Activated CD4-positive, alpha-beta memory T cell treated with anti-CD3 and anti-CD28 coated beads for 36 hours (primary cell): ENCODE results near the gene TENT4B. TPM values are rescaled to one million over a fixed set of nuclear protein-coding genes. Genes with fewer than 3 reads are reported as not detected.

Experiments
- CTCF ChIA-PET: fragments of 350-600 bp; sonication (Branson Sonifier 250); formaldehyde crosslinking; loops from one replicate; lab custom pipeline; 2021; ENCODE audit warnings: antibody characterized with exemption, inconsistent platforms; lab: Charles Lee
- POLR2A ChIA-PET: fragments of 350-600 bp; sonication (Branson Sonifier 250); formaldehyde crosslinking; loops from one replicate; lab custom pipeline; 2021; ENCODE audit warnings: antibody characterized with exemption; lab: Charles Lee
- DNase-seq: peaks from one replicate; pipeline ENCODE4 v3.0.0-alpha.2; 2020
- H3K27ac Mint-ChIP-seq: one replicate; pipeline ENCODE4 v1.8.0; 2021; ENCODE audit warnings: mixed read lengths
- H3K27me3 Mint-ChIP-seq: one replicate; pipeline ENCODE4 v1.8.0; 2021; ENCODE audit warnings: mixed read lengths
- H3K36me3 Mint-ChIP-seq: one replicate; pipeline ENCODE4 v1.8.0; 2021; ENCODE audit warnings: mixed read lengths
- H3K4me1 Mint-ChIP-seq: one replicate; pipeline ENCODE4 v1.8.0; 2021; ENCODE audit warnings: low read depth, mixed read lengths
- H3K4me3 Mint-ChIP-seq: one replicate; pipeline ENCODE4 v1.8.0; 2021; ENCODE audit warnings: mild to moderate bottlenecking, mixed read lengths
- H3K9me3 Mint-ChIP-seq: one replicate; pipeline ENCODE4 v1.8.0; 2021; ENCODE audit warnings: mixed read lengths
- intact Hi-C: fragments of 100-400 bp; cut with micrococcal nuclease; formaldehyde crosslinking; loops from one replicate; pipeline ENCODE4 v1.15.1; 2023
- total RNA-seq, 2 experiments: library from RNA; stranded (reverse); gene quantifications; one replicate each; pipeline ENCODE4 v1.2.3, GENCODE V29; 2021

The TENT4B gene
- total RNA-seq, 2 experiments from 2014 or later = 14.4 to 14.8 TPM

DNA sequence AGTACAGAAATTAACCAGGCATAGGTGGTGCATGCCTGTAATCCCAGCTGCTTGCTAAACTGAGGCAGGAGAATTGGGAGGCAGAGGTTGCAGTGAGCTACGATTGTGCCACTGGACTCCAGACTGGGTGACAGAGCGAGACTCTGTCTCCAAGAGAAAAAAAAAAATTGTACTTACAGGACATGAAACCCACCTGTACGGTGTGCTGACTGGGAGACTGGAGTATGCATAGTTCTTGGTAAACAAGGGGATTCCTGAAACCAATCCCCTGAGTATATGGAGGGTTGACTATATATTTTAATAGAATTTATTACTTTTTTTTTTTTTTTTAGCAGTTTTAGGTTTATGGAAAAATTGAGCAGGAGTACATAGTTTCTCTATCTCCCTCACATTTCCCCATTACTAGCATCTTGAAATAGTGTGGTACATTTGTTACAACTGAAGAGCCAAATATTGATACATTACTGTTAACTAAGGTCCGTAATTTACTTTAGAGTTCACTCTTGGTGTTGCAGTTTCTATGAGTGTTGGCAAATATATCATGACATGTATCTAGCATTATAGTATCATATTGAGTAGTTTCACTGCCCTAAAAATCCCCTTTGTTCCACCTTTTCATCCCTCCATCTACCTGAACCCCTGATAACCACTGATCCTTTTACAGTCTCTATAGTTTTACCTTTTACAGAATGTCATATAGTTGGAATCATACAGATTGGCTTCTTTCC, 19.3 kb downstream of the TENT4B start:
- peaks cover 56% of the 10 kb centered on the region for H3K4me1 Mint-ChIP-seq
- POLR2A ChIA-PET = no interaction called here
- H3K36me3 Mint-ChIP-seq = no peaks in the 10 kb centered on the region
- H3K27me3 Mint-ChIP-seq = no peaks in the 10 kb centered on the region
- no peak overlapping the region for H3K27ac Mint-ChIP-seq
- CTCF ChIA-PET = interaction anchor here (1.2 kb wide), 1 partner anchor 148 kb away, joined by 3 read pairs; the partner anchor contains the start of gene CNEP1R1
- no peak overlapping the region for H3K4me3 Mint-ChIP-seq
- no peak for DNase-seq
- no peaks in the 10 kb centered on the region for H3K9me3 Mint-ChIP-seq
- intact Hi-C loops = loop anchor here (2.0 to 5.0 kb wide), 2 partner anchors 18 to 50 kb away; no protein-coding TSS in a partner anchor

DNA sequence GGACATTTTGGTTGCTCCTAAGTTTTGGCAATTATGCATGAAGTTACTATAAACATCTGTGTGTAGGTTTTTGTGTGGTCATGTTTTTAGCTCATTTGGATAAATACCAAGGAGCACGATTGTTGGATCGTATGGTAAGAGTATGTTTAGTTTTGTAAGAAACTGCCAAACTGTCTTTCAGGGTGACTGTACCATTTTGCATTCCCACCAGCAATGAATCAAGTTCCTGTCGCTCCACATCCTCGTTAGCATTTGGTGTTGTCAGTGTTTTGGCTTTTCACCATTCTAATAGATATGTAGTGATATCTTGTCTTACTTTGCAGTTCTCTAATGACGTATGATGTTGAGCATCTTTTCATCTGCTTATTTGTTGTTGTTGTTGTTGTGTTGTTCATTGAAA, 20.2 kb downstream of the TENT4B start:
- DNase-seq = no peak
- CTCF ChIA-PET = interaction anchor here (1.2 kb wide), 1 partner anchor 149 kb away, joined by 3 read pairs; the partner anchor contains the start of gene CNEP1R1
- no peak overlapping the region for H3K27ac Mint-ChIP-seq
- no peaks in the 10 kb centered on the region for H3K27me3 Mint-ChIP-seq
- POLR2A ChIA-PET = no interaction called here
- intact Hi-C loops = loop anchor here (2.0 to 5.0 kb wide), 2 partner anchors 19 to 51 kb away; no protein-coding TSS in a partner anchor
- H3K9me3 Mint-ChIP-seq = no peaks in the 10 kb centered on the region
- H3K4me1 Mint-ChIP-seq = peaks cover 60% of the 10 kb centered on the region
- H3K4me3 Mint-ChIP-seq = no peak overlapping the region
- H3K36me3 Mint-ChIP-seq = no peaks in the 10 kb centered on the region

DNA sequence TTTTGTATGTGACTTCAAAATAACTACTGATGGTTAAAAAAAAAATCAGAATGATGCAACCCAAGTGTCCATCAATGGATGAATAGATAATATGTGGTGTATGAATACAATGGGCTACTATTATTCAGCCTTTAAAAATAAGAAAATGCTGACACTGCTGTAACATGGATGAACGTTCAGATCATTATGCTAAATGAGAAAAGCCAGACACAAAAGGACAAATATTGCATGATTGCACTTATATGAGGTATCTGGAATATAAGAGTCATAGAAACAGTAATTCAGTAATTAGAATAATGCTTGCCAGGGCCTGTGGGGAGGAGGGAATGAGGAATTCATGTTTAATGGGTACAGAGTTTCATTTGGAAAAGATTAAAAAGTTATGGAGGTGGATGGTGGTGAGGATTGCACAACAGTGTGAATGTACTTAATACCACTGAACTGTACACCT, 25.4 kb downstream of the TENT4B start:
- H3K9me3 Mint-ChIP-seq = no peaks in the 10 kb centered on the region
- peaks cover 38% of the 10 kb centered on the region for H3K4me1 Mint-ChIP-seq
- no peak overlapping the region for H3K27ac Mint-ChIP-seq
- intact Hi-C loops = no loop called here
- ChIA-PET POLR2A (no interaction called here), CTCF (no interaction called here)
- no peak overlapping the region for H3K4me3 Mint-ChIP-seq
- no peaks in the 10 kb centered on the region for H3K27me3 Mint-ChIP-seq
- no peak for DNase-seq
- H3K36me3 Mint-ChIP-seq = no peaks in the 10 kb centered on the region

DNA sequence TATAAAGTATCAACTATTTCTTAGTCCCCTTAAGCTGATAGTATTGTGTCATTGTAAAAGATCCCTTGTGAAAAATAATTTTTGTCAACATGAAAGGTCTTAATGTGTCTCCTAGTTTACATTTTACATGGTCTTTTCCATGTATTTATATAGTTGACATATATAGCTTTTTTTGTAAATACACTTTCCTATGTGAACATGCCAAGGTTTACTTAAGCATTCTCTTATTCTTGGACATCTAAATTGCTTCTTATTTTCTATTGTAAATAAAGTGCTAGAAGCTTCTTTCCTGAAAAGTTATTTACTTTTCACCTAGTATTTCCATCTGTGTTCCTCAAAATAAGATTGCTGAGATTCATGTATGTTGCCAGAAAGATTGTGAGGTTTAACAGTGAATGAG, 29.3 kb downstream of the TENT4B start:
- Mint-ChIP-seq H3K27me3 (no peaks in the 10 kb centered on the region), H3K36me3 (no peaks in the 10 kb centered on the region), H3K9me3 (no peaks in the 10 kb centered on the region), H3K4me3 (no peak overlapping the region), H3K4me1 (peaks cover 44% of the 10 kb centered on the region), H3K27ac (no peak overlapping the region)
- no peak for DNase-seq
- ChIA-PET POLR2A (no interaction called here), CTCF (no interaction called here)
- intact Hi-C loops = no loop called here

DNA sequence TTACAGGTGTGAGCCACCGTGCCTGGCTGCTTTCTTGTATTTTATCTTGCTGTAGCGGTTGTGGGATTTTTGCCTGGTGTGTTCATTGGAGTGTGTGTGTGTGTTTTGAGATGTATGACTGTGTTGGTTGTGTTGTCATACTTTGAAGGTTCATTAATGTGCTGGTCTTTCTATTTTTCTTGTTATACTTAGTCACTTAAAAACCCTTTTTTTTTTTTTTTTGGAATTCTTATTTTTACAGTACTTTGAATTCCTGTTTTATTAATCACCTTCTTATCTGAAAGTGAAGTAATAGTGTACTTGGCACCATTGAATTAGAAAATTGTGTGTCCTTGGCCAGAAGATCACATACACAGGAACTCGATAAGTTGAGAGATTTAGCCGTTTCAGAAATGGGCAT, 30.2 kb downstream of the TENT4B start:
- Mint-ChIP-seq H3K4me3 (no peak overlapping the region), H3K4me1 (peaks cover 41% of the 10 kb centered on the region), H3K27me3 (no peaks in the 10 kb centered on the region), H3K27ac (no peak overlapping the region), H3K9me3 (no peaks in the 10 kb centered on the region), H3K36me3 (no peaks in the 10 kb centered on the region)
- DNase-seq = no peak
- ChIA-PET POLR2A (no interaction called here), CTCF (no interaction called here)
- intact Hi-C loops = no loop called here

DNA sequence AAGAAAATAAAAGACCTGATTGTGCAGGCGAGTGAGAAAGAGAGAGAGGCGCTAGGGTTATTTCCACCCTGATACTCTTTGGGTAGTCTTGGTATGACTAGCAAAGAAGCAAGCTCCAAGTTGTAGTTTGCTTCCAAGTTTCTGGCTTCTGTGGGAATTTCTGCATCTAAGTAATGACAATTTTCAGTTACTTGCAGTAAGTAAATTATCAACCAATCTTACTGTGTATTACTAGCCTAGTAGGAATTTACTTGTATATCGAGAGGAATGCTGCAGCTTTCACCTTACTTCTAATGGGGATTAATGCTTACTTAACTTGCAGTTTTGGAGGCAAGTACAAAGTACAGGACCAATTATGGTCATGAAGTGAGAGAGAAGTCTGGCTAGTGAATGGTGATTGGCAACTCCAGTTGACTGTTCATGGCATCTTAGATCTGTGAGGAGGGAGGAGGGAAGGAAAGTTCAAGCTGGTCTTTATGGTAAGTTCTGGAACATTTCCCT, 31.9 kb downstream of the TENT4B start:
- Mint-ChIP-seq H3K4me3 (no peak overlapping the region), H3K27me3 (no peaks in the 10 kb centered on the region), H3K9me3 (no peaks in the 10 kb centered on the region), H3K36me3 (no peaks in the 10 kb centered on the region), H3K27ac (no peak overlapping the region), H3K4me1 (peaks cover 45% of the 10 kb centered on the region)
- intact Hi-C loops = no loop called here
- no peak for DNase-seq
- ChIA-PET POLR2A (no interaction called here), CTCF (interaction anchor here (0.8 kb wide), 1 partner anchor 30 kb away, joined by 3 read pairs; no protein-coding TSS in a partner anchor)

DNA sequence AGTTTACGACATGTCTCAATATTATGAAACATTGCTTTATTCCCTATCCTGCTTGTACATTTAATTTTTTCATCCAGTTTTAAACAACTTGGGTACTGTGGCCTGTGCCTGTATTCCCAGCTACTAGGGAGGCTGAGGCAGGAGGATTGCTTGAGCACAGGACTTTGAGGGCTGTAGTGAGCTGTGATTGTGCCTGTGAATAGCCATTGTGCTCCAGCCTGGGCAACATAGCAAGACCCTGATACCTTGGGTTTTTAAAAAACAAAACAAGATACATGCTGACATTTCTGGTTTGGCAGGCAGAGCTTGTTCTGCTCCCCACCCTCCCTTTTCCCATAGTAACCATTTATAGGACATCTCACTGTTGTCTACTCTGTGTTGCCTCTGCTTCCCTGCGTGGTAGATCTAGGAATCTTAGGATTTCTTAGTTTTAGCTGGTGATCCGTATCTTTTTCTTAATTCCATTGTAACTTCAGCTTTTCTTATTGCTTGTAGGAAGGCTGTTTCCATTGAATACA, 35.6 kb downstream of the TENT4B start:
- Mint-ChIP-seq H3K9me3 (no peaks in the 10 kb centered on the region), H3K27ac (no peak overlapping the region), H3K36me3 (no peaks in the 10 kb centered on the region), H3K27me3 (no peaks in the 10 kb centered on the region), H3K4me3 (no peak overlapping the region), H3K4me1 (peaks cover 49% of the 10 kb centered on the region)
- DNase-seq = no peak
- CTCF ChIA-PET = no interaction called here
- intact Hi-C loops = no loop called here
- POLR2A ChIA-PET = no interaction called here

DNA sequence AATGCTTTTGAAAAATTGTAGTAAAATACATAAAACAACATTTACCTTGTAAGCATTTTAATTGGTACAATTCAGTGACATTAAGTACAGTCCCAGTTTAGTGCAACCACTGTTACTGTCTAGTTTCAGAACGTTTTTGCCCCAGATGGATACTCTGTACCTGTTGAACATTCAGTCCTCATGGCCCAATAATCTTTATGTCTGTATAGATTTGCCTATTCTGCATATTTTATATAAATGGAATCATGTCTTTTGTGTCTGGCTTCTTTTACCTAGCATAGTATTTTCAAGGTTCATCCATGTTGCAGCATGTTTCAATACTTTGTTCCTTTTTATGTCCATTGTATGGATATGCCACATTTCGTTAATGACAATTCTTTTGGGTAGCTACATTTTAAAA, 37.2 kb downstream of the TENT4B start:
- ChIA-PET POLR2A (interaction anchor here (0.7 kb wide), 1 partner anchor 160 kb away, joined by 3 read pairs; no protein-coding TSS in a partner anchor), CTCF (interaction anchor here (1.2 to 1.6 kb wide), 2 partner anchors 9 to 165 kb away, joined by 3 to 4 read pairs; partner anchors contain the start of gene CNEP1R1)
- Mint-ChIP-seq H3K27ac (no peak overlapping the region), H3K4me1 (peaks cover 43% of the 10 kb centered on the region), H3K9me3 (no peaks in the 10 kb centered on the region), H3K36me3 (no peaks in the 10 kb centered on the region), H3K27me3 (no peaks in the 10 kb centered on the region), H3K4me3 (no peak overlapping the region)
- DNase-seq = no peak
- intact Hi-C loops = no loop called here

DNA sequence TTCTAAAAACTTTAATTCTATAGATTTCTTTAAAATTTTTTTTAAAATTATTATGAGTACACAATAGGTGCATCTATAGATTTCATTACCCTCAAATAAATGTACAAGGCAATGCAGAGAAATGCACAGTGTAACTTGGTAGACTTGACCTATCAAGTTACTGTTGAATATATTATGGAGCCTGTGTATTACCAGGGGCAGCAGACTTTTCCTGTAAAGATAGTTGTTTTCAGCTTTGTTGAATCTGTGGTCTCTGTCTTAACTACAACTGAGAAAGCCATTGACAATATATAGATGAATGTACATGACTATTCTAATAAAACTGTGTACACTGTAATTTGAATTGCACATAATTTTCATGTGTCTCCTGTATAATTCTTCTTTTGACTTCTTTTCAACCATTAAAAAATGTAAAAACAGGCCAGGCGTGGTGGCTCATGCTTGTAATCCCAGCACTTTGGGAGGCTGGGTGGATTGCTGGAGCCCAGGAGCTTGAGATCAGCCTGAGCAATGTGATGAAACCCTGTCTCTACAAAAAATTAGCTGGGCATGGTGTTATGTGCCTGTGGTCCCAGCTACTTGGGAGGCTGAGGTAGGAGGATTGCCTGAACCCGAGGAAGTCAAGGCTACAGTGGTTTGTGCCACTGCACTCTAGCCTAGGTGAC, 39.4 kb downstream of the TENT4B start:
- no peak for DNase-seq
- ChIA-PET POLR2A (interaction anchor here (0.6 kb wide), 1 partner anchor 11 kb away, joined by 3 read pairs; no protein-coding TSS in a partner anchor), CTCF (interaction anchor here (0.7 kb wide), 1 partner anchor 51 kb away, joined by 4 read pairs; no protein-coding TSS in a partner anchor)
- H3K4me1 Mint-ChIP-seq = peaks cover 55% of the 10 kb centered on the region
- intact Hi-C loops = no loop called here
- H3K36me3 Mint-ChIP-seq = no peaks in the 10 kb centered on the region
- H3K4me3 Mint-ChIP-seq = no peak overlapping the region
- H3K9me3 Mint-ChIP-seq = no peaks in the 10 kb centered on the region
- no peaks in the 10 kb centered on the region for H3K27me3 Mint-ChIP-seq
- H3K27ac Mint-ChIP-seq = no peak overlapping the region

DNA sequence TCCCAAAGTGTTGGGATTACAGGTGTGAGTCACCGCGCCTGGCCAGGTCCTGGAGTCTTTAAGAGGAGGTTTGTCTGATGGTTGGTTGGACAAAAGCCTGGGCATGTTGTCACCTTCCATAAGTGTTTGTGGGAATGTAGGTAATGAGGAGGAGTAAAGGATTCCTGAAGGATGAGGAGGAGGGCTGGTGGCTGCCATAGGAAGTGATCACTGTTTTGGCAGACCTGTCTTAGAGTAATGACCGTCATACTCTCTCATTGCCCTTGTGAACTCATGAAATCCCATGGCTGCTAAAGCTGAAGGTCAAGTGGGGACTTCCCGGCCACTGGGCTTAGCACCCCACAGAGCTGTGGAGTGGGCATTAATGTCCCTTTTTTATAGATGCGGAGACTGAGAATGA, 40.5 kb downstream of the TENT4B start:
- Mint-ChIP-seq H3K27ac (no peak overlapping the region), H3K36me3 (no peaks in the 10 kb centered on the region), H3K4me1 (peaks cover 51% of the 10 kb centered on the region), H3K9me3 (no peaks in the 10 kb centered on the region), H3K4me3 (no peak overlapping the region), H3K27me3 (no peaks in the 10 kb centered on the region)
- intact Hi-C loops = no loop called here
- POLR2A ChIA-PET = no interaction called here
- DNase-seq = no peak
- CTCF ChIA-PET = no interaction called here

DNA sequence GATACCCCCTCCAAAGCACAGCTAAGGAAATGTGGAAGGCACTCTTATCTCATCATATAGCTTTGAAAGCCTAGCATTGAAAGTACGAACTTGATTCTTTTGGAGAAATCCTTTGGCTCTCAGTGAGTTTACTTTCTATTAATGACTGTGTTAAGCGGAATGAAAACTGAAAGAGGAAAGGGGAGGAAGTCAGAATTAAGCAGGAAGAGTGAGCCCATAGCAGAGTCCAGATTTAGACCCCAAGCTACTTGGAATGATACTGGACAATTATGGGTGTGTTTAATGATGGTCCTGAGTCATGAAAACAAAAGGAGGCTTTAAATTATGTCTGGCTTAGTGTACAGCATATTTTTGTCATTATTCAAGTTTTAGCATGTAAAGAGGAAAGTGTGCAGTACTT, 42.2 kb downstream of the TENT4B start:
- peaks cover 48% of the 10 kb centered on the region for H3K4me1 Mint-ChIP-seq
- no peak for DNase-seq
- H3K36me3 Mint-ChIP-seq = no peaks in the 10 kb centered on the region
- ChIA-PET POLR2A (no interaction called here), CTCF (interaction anchor here (0.7 to 3.4 kb wide), 4 partner anchors 16 to 611 kb away, joined by 4 to 22 read pairs (median 4); partner anchors contain the start of gene CNEP1R1)
- no peaks in the 10 kb centered on the region for H3K9me3 Mint-ChIP-seq
- no peak overlapping the region for H3K4me3 Mint-ChIP-seq
- no peaks in the 10 kb centered on the region for H3K27me3 Mint-ChIP-seq
- intact Hi-C loops = no loop called here
- H3K27ac Mint-ChIP-seq = no peak overlapping the region

DNA sequence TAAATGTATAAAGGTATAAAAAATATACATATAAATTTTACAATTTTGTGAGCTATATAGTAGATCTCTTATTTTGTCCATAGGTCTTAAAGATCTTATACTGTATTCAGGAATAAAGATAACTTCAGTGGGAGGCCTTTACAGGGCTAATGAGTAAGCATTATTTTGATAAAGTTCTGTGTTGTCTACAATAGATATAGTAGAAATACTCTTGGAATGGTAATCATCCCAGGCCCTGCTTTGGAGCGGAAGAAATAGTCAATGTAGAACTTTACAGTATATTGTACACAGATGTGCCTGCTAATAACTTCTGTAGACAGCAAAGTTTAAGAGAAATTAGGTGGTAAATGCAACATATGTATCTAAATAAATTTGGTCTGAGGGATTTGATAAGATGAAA, 42.6 kb downstream of the TENT4B start:
- Mint-ChIP-seq H3K36me3 (no peaks in the 10 kb centered on the region), H3K27ac (no peak overlapping the region), H3K4me3 (no peak overlapping the region), H3K9me3 (no peaks in the 10 kb centered on the region), H3K27me3 (no peaks in the 10 kb centered on the region), H3K4me1 (peaks cover 43% of the 10 kb centered on the region)
- intact Hi-C loops = no loop called here
- no peak for DNase-seq
- ChIA-PET CTCF (interaction anchor here (1.0 to 3.4 kb wide), 4 partner anchors 15 to 611 kb away, joined by 3 to 22 read pairs (median 4); partner anchors contain the start of gene CNEP1R1), POLR2A (no interaction called here)
